Activated T-helper 1 cell treated with anti-CD3 and anti-CD28 coated beads, Interleukin-12 subunit alpha, Interleukin-12 subunit beta, Interleukin-2, Interleukin-4 antibody, amounts not matched to agents 30 ng/mL and 10 ng/mL and 1 ng/mL, durations not matched to agents 14 hours and 24 hours and 36 hours (primary cell): ENCODE results near the gene MYO5B. TPM values are rescaled to one million over a fixed set of nuclear protein-coding genes. Genes with fewer than 3 reads are reported as not detected.
"Not testable (repeated sequence)": the region's sequence is repeated elsewhere in the genome, so short reads cannot be mapped to it uniquely, and the experiment has no call there.

Experiments
- DNase-seq: peaks from one replicate; pipeline ENCODE4 v3.0.0; 2021; ENCODE audit warnings: low spot score
- H3K27ac Mint-ChIP-seq: one replicate; pipeline ENCODE4 v1.8.0; 2021; ENCODE audit warnings: mild to moderate bottlenecking, mixed read lengths
- H3K27me3 Mint-ChIP-seq: one replicate; pipeline ENCODE4 v1.8.0; 2022; ENCODE audit warnings: mild to moderate bottlenecking, moderate library complexity, mixed read lengths; ENCODE audit not compliant: insufficient read depth
- H3K36me3 Mint-ChIP-seq: one replicate; pipeline ENCODE4 v1.8.0; 2021; ENCODE audit warnings: low read depth, mixed read lengths
- H3K4me1 Mint-ChIP-seq: one replicate; pipeline ENCODE4 v1.8.0; 2021; ENCODE audit warnings: low read depth, mixed read lengths
- H3K4me3 Mint-ChIP-seq: one replicate; pipeline ENCODE4 v1.8.0; 2021; ENCODE audit warnings: mild to moderate bottlenecking, moderate library complexity, mixed read lengths
- H3K9me3 Mint-ChIP-seq: one replicate; pipeline ENCODE4 v1.8.0; 2021; ENCODE audit warnings: mixed read lengths
- intact Hi-C: fragments of 100-400 bp; cut with micrococcal nuclease; formaldehyde crosslinking; loops from one replicate; pipeline ENCODE4 v1.15.1; 2024
- total RNA-seq: library from RNA; stranded (reverse); gene quantifications from 2 replicates; pipeline ENCODE4 v1.2.3, GENCODE V29; 2022

MYO5B gene
- total RNA-seq, 1 donor from 2014 or later, result not detected

DNA sequence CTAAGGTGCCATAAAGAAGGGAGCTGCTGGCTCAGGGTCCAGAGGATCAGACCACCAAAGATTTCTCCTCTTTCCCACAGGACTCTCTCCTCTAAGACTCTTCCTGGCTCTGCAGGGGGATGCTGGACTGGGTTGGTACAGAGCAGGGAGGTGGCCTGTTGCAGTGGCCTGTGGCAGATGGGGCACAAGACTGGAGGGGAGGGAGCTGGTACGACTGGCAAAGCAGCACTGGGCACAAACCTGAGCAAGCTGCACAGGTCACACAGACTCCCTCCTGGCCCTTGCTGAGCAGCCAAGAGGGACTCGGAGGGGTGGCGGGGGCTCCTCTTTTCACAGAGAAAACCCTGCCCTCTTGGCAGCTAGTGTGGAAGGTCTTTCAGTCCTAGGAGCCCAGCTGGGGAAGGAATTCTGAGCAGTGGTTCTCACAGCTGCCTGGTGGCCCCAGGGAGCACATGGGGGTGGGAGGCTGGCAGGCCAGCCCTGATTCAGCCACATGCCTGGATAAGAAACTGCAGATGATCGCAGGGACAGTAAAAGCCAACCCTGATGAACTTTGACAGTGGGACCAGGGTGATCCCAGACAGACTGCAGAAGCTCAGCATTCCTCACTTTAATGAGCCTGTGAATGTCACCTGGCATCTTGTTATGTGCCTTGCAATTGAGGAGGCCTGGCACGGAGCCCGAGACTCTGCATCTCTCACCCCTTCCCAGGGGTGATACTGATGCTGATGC is 349.2 kb downstream of the MYO5B start:
- Mint-ChIP-seq H3K9me3 (no peaks in the 10 kb centered on the region), H3K36me3 (no peaks in the 10 kb centered on the region), H3K27ac (no peak overlapping the region), H3K4me3 (no peak overlapping the region), H3K4me1 (no peaks in the 10 kb centered on the region), H3K27me3 (peaks cover 9% of the 10 kb centered on the region)
- intact Hi-C loops, result no loop called here
- DNase-seq, result no peak

DNA sequence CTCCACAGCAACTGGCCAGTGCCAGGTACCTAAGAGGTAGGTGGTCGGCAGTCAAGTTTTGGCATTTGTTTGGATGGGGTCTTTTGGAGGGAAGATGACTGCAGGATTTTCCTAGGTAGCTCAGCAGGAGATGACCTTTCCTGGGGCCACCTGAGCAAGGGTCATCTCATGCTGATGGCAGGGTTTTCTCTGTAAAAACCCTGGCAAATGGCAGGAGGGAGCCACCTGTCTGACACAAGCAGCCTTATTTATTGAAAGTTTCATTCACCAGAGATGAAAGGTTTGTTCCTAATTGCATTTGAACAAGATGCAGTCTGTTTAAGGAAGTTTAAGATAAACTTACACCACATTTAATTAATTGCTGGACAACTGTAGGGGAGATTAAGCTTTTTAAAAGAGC is 350.0 kb downstream of the MYO5B start:
- Mint-ChIP-seq H3K9me3 (no peaks in the 10 kb centered on the region), H3K4me3 (no peak overlapping the region), H3K27ac (no peak overlapping the region), H3K27me3 (peaks cover 9% of the 10 kb centered on the region), H3K4me1 (no peaks in the 10 kb centered on the region), H3K36me3 (no peaks in the 10 kb centered on the region)
- intact Hi-C loops, result no loop called here
- no peak for DNase-seq

DNA sequence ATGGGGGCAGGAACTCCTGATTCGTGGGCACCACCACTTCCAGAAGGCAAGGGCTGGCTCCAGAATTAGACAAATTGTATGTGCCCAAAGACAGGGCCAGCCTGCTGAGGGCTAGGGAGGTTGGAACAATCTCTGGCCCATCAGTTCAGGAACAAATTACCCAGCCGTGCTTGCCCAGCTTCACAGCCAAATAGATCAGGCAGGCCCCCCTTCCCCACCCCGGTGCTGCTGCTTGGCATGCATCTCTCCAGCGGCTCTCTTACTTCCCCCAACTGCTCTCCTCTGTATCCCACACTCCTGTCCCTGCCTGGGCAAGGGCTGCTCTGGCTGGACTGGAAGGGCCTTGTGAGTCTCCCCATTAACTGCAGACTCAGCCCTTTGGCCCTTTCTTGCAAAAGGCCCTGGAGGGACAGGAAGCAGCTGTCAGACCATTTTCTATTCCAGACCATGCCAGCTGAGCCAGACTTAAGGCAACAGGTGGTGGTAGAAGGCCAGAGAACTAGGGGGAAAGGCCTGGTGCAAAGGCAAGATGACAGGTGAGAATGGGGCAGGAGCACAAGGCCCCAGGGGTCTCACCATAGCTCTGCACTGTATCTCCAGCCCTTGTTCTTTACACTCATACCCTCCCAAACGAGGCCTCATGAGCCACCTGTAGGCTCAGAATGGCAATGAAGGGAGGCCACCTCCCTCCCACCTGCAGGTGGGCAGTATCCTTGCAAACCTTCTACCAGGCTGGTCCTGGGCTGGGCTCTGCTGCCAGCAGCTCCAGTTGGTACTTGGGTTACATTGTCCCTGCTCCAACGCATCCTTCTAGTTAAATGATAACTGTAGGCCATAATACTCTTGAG is 350.9 kb downstream of the MYO5B start:
- intact Hi-C loops, result no loop called here
- no peaks in the 10 kb centered on the region for H3K9me3 Mint-ChIP-seq

DNA sequence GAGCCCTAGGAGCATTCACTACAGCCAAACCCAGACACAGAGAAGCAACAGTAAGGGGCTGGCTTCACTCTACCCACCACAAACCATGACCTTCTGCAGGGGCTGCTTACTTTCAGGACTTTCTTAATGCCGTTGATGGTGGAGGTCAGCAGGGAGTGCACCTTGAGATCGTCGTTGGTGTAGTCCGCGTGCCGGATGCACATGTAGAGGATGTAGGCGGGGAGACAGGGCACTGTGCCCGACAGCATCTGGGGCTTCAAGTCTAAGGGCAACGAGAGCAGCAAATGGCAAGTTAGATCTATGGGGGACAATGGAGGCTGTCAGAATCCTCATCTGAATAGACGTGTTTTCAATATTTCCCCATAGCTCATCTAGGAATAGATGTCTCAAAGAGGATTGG is 351.8 kb downstream of the MYO5B start:
- Mint-ChIP-seq H3K4me3 (no peak overlapping the region), H3K36me3 (no peaks in the 10 kb centered on the region), H3K27me3 (peaks cover 4% of the 10 kb centered on the region), H3K27ac (no peak overlapping the region), H3K9me3 (no peaks in the 10 kb centered on the region), H3K4me1 (no peaks in the 10 kb centered on the region)
- intact Hi-C loops, result no loop called here
- no peak for DNase-seq

More for the DNA sequence above, 350.9 kb downstream of the MYO5B start:
- H3K27ac Mint-ChIP-seq, result no peak overlapping the region
- DNase-seq, result no peak
- H3K36me3 Mint-ChIP-seq, result no peaks in the 10 kb centered on the region
- H3K27me3 Mint-ChIP-seq, result peaks cover 9% of the 10 kb centered on the region
- no peaks in the 10 kb centered on the region for H3K4me1 Mint-ChIP-seq
- no peak overlapping the region for H3K4me3 Mint-ChIP-seq

DNA sequence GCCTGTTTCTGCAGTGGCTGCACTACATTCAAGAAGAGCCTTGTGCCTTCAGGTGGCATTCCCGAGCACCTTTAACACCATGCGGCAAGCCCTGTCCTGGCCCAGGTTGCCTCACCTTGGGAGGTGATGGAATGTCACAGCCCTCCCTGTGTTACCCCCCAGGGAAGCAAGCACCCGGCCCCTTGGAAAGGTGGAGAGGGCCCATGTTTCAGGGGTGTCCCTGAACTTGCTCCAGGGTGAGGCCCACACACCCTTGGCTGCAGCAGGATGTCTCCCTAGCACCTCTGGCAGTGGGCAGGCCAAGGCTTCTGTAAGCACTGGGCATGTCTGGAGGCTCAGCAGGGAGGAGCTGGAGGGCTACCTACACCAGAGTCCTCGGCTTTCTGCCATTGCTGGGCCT is 352.3 kb downstream of the MYO5B start:
- H3K36me3 Mint-ChIP-seq, result no peaks in the 10 kb centered on the region
- no peak overlapping the region for H3K27ac Mint-ChIP-seq
- H3K27me3 Mint-ChIP-seq, result no peaks in the 10 kb centered on the region
- intact Hi-C loops, result no loop called here
- no peaks in the 10 kb centered on the region for H3K4me1 Mint-ChIP-seq
- no peaks in the 10 kb centered on the region for H3K9me3 Mint-ChIP-seq
- H3K4me3 Mint-ChIP-seq, result no peak overlapping the region
- no peak for DNase-seq

DNA sequence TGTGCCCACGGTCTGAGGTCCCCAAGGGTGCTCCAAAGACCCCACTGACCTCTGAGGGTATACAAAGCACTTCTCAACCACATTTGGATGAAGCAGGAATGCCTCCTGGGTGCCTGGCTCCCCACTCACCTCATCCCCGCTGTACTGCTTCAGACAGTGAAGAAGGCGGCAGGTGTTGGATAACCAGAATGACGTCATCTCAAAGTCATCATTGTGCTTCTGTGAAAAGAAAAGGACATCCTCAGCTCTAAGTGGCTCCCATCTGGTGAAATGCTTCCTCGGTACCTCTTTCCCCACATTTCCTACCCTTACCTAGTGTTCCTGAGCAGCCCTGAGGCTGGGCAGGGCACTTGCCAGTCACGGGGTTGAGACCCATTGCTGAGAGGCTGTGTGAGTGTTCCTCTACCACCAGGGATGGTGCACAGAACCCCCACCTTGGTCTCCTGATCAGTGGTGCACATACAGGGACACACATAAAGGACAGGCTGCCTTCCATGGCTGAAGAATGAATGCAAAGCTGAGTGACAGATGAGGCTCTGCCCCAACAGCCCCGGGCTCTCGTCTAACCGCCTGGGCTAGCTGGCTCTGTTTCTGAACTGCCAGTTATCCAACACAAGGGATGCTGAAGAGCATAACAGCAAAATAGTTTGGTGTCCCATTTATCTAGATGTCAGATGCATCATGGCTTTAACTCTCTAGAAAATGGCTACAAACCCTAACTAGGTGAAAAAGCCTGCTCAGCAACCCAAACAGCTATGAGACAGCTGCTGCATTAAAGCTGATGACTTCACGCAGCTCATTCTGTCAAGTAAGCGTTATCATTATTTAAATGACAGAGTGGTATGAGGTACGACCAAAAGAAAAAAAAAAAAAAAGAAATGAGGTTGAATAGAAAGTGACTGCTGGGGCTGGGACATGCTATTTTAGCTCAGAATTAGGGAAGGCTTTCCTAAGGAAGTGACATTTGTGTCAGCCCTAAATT is 353.4 kb downstream of the MYO5B start:
- no peaks in the 10 kb centered on the region for H3K9me3 Mint-ChIP-seq
- no peak for DNase-seq
- H3K27me3 Mint-ChIP-seq, result no peaks in the 10 kb centered on the region
- H3K4me1 Mint-ChIP-seq, result no peaks in the 10 kb centered on the region
- no peak overlapping the region for H3K4me3 Mint-ChIP-seq
- H3K27ac Mint-ChIP-seq, result no peak overlapping the region
- no peaks in the 10 kb centered on the region for H3K36me3 Mint-ChIP-seq
- intact Hi-C loops, result no loop called here

DNA sequence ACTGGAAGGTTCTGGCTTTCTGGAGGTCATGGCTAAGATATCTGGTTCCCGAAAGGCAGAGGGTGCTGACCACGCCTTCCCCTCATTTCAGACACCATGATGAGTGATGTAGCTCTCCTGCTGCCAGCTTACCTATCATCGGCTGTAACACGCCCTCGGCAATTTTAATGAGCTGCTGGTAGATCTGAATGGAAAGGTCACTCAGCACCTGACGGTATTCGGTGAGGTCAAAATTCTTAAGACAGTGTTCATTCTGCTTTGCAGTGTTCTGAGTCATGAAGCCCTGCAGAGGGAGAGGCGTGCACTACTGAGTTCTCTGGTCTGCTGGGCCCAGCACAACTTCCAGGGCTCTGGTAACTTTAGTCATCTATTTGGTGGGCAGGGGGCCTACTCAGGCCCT is 355.9 kb downstream of the MYO5B start:
- Mint-ChIP-seq H3K27ac (no peak overlapping the region), H3K4me1 (no peaks in the 10 kb centered on the region), H3K27me3 (no peaks in the 10 kb centered on the region), H3K36me3 (no peaks in the 10 kb centered on the region), H3K9me3 (no peaks in the 10 kb centered on the region), H3K4me3 (no peak overlapping the region)
- intact Hi-C loops, result no loop called here
- DNase-seq, result no peak

DNA sequence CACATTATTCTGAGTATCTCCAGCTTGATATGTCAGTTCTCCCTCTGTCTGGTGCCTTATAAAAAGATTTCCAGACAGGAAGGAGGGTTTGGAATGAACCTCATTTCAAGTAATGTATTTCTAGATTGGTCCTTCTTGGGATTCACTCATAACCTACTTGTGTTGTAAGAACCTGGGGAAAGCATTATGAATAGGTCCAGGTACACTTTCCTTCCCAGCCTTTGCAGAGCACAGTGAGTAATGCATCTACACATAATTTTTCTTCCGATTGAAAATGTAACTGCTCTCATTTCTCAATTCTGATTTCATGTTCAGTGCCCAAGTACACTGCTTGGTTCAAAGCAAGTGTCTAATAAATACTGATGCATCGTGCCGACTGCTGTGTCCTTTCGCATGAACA is 356.6 kb downstream of the MYO5B start:
- no peak overlapping the region for H3K4me3 Mint-ChIP-seq

DNA sequence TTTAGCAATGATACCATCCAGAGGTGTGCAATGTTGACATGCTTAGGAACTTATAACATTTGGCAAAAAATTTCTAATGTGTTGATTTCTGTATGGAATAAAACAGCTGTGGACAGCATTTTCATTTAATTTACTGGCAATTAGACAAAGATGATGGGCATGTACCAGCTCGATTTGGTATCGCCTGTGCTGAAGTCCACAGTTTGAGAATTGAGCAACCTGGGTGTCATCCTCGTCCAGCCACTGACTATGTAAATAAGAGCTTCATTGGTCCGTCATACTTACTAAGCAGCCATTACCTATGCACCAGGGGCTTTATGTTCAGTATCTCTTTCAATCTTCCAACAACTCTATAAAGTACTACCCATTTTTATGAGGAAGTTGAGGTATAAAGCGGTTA is 357.1 kb downstream of the MYO5B start:
- no peaks in the 10 kb centered on the region for H3K9me3 Mint-ChIP-seq
- H3K27ac Mint-ChIP-seq, result no peak overlapping the region
- no peaks in the 10 kb centered on the region for H3K36me3 Mint-ChIP-seq
- intact Hi-C loops, result no loop called here
- no peaks in the 10 kb centered on the region for H3K4me1 Mint-ChIP-seq
- no peak for DNase-seq
- no peaks in the 10 kb centered on the region for H3K27me3 Mint-ChIP-seq
- H3K4me3 Mint-ChIP-seq, result no peak overlapping the region

More for the DNA sequence above, 356.6 kb downstream of the MYO5B start:
- intact Hi-C loops, result no loop called here
- Mint-ChIP-seq H3K9me3 (no peaks in the 10 kb centered on the region), H3K36me3 (no peaks in the 10 kb centered on the region), H3K27ac (no peak overlapping the region), H3K4me1 (no peaks in the 10 kb centered on the region), H3K27me3 (no peaks in the 10 kb centered on the region)
- no peak for DNase-seq

DNA sequence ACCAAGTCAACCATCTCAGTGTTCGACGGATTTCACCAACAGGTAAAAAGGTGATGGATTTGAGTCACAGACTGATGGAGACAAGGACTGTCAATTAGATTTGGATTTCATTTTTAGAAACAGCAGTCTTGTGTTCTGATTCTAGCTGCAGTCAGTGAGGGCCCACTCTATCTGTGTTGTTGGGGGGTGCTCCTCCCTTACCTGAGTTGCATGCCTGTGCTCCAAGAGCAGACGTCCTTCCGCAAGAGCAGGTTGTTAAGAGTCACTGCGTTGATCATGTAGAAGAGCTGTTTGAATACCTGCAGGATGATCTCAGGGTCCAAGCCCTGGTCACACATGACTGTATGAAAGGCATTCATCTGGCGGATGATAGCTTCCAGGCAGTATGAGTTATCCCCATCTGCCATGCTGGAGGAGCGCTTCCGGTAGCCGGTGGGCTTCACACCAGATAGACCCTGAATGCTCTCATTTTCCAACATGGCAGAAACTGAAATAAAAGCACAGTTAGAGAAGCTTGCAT is 357.6 kb downstream of the MYO5B start:
- H3K4me1 Mint-ChIP-seq, result not testable (repeated sequence)

DNA sequence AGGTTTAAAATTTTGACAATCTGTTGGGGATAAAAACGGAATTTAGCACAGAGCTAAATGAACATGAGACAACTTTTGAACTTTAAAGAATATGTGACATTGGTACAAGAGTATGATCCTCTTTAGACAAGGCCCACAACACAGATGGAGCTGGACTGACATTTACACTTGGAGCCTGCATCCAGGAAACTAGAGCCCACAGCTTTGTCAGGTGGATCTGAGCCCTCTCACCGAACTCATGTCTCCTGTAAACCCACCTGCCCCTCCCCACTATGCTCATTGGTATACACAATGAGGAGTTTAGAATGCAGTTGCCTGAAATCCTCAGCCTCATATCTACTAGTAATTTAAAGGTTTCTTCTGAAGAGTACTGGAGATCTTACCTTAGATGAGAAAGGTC is 359.5 kb downstream of the MYO5B start:
- H3K27me3 Mint-ChIP-seq, result no peaks in the 10 kb centered on the region
- H3K4me3 Mint-ChIP-seq, result no peak overlapping the region
- H3K36me3 Mint-ChIP-seq, result no peaks in the 10 kb centered on the region
- H3K27ac Mint-ChIP-seq, result no peak overlapping the region
- DNase-seq, result no peak
- intact Hi-C loops, result no loop called here
- no peaks in the 10 kb centered on the region for H3K4me1 Mint-ChIP-seq
- no peaks in the 10 kb centered on the region for H3K9me3 Mint-ChIP-seq

More for the DNA sequence above, 357.6 kb downstream of the MYO5B start:
- intact Hi-C loops, DNase-seq, H3K27ac Mint-ChIP-seq, H3K27me3 Mint-ChIP-seq, H3K4me3 Mint-ChIP-seq, H3K36me3 Mint-ChIP-seq, H3K9me3 Mint-ChIP-seq: not testable (repeated sequence)

DNA sequence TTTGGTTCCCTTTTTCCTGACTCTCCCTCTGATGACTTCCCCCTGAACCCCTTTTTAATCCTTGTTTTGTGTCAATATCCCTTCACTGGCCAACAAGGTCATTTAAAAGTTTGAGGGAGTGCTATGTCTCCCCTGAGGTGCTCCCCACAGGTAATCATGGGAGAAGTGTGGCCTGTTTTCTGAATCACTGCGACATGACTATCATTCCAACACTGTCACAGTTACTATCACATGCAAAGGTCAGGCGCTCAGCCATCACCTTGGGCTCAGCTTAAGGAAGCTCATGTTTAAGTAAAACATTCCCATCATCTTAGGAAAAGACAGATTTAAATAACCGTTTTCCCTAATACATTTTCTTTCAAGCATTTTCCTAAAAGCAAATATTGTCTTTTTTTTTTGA is 360.7 kb downstream of the MYO5B start:
- Mint-ChIP-seq H3K27ac (no peak overlapping the region), H3K9me3 (peaks cover 5% of the 10 kb centered on the region), H3K36me3 (no peaks in the 10 kb centered on the region), H3K4me1 (no peaks in the 10 kb centered on the region), H3K27me3 (no peaks in the 10 kb centered on the region), H3K4me3 (no peak overlapping the region)
- intact Hi-C loops, result no loop called here
- DNase-seq, result no peak
